ENCODE results near the gene GUCA2B. TPM values are rescaled to one million over a fixed set of nuclear protein-coding genes. Genes with fewer than 3 reads are reported as not detected.

Gene GUCA2B
- total RNA-seq, 4 donors from 2014 or later = not detected

GRCh38 chr1:42175314-42176054 lies 22.3 kb downstream of the GUCA2B start:
- Histone ChIP-seq H3K4me3 (no peak overlapping the region), H3K4me1 (peaks cover 29 to 88% (median 57%) of the 10 kb centered on the region in 3 donors), H3K27me3 (no peaks in the 10 kb centered on the region), H3K27ac (no peak overlapping the region), H3K9me3 (no peaks in the 10 kb centered on the region), H3K36me3 (peaks cover 0 to 21% (median 0%) of the 10 kb centered on the region in 3 donors)
- intact Hi-C loops (cut with DNase I) = loop anchor here (5.0 to 10.0 kb wide), 2 partner anchors 157 to 601 kb away; no protein-coding TSS in a partner anchor
- 53 to 78% methylated on average over 4 to 6 of the region's 7 CpGs for WGBS, 2 donors
- no peak for DNase-seq
- TF ChIP-seq POLR2A (IDR thresholded peaks at IDR 0.05) = no peak
- TF ChIP-seq CTCF (IDR thresholded peaks at IDR 0.05) = no peak

GRCh38 chr1:42176902-42177519 lies 23.8 kb downstream of the GUCA2B start:
- TF ChIP-seq CTCF (IDR thresholded peaks at IDR 0.05) = peak; percentile 28 to 76 (median 64)
- no peak for TF ChIP-seq POLR2A (IDR thresholded peaks at IDR 0.05)
- 64 to 69% methylated on average over 4 of the region's 4 CpGs for WGBS, 2 donors
- DNase-seq = no peak
- intact Hi-C loops (cut with DNase I) = loop anchor here (5.0 to 10.0 kb wide), 2 partner anchors 155 to 602 kb away; no protein-coding TSS in a partner anchor
- no peaks in the 10 kb centered on the region for H3K9me3 ChIP-seq
- H3K4me3 ChIP-seq = no peak overlapping the region
- peak overlapping the region in 1 of 4 donors; percentile 26 for H3K27ac ChIP-seq
- peaks cover 0 to 37% (median 0%) of the 10 kb centered on the region in 3 donors for H3K36me3 ChIP-seq
- peaks cover 24 to 73% (median 48%) of the 10 kb centered on the region in 3 donors for H3K4me1 ChIP-seq
- no peaks in the 10 kb centered on the region for H3K27me3 ChIP-seq

GRCh38 chr1:42177541-42177981 lies 24.4 kb downstream of the GUCA2B start:
- peak overlapping the region in 1 of 4 donors; percentile 26 for H3K27ac ChIP-seq

GRCh38 chr1:42178249-42178648 lies 25.0 kb downstream of the GUCA2B start:
- DNase-seq = no peak
- 86 to 88% methylated on average over 3 of the region's 3 CpGs for WGBS, 2 donors
- Histone ChIP-seq H3K27me3 (no peaks in the 10 kb centered on the region), H3K27ac (no peak overlapping the region), H3K9me3 (no peaks in the 10 kb centered on the region), H3K4me3 (no peak overlapping the region), H3K36me3 (peaks cover 0 to 45% (median 0%) of the 10 kb centered on the region in 3 donors), H3K4me1 (peaks cover 13 to 60% (median 36%) of the 10 kb centered on the region in 3 donors)
- TF ChIP-seq CTCF (IDR thresholded peaks at IDR 0.05) = no peak
- TF ChIP-seq POLR2A (IDR thresholded peaks at IDR 0.05) = no peak
- intact Hi-C loops (cut with DNase I) = loop anchor here (5.0 to 10.0 kb wide), 2 partner anchors 154 to 603 kb away; no protein-coding TSS in a partner anchor

More at GRCh38 chr1:42177541-42177981, 24.4 kb downstream of the GUCA2B start:
- no peaks in the 10 kb centered on the region for H3K9me3 ChIP-seq
- 19 to 28% methylated on average over 6 of the region's 6 CpGs for WGBS, 2 donors
- peaks cover 20 to 67% (median 43%) of the 10 kb centered on the region in 3 donors for H3K4me1 ChIP-seq
- intact Hi-C loops (cut with DNase I) = loop anchor here (5.0 to 10.0 kb wide), 2 partner anchors 155 to 603 kb away; no protein-coding TSS in a partner anchor
- H3K36me3 ChIP-seq = peaks cover 0 to 41% (median 0%) of the 10 kb centered on the region in 3 donors
- DNase-seq = no peak
- no peak overlapping the region for H3K4me3 ChIP-seq
- TF ChIP-seq CTCF (IDR thresholded peaks at IDR 0.05) (no peak), POLR2A (IDR thresholded peaks at IDR 0.05) (no peak)
- H3K27me3 ChIP-seq = no peaks in the 10 kb centered on the region

Measured in esophagus squamous epithelium (tissue), 5 donors.